GM23338 (cell line): Measurements from ENCODE around the gene PLD1. TPM values are rescaled to one million over a fixed set of nuclear protein-coding genes. Genes with fewer than 3 reads are reported as not detected.

Experiments used
- ATAC-seq: fragments of 200-7000 bp; cut with Tn5 transposase; 3 replicates; pipeline ENCODE4 v1.9.1; 2020
- DNase-seq: peaks from one replicate; pipeline ENCODE4 v3.0.0-alpha.2; 2015; ENCODE audit warnings: low spot score
- H2AFZ ChIP-seq: fragments of 200-600 bp; sonication (generic); 2 replicates; pipeline ENCODE4 v1.8.0; 2016; ENCODE audit warnings: antibody characterized with exemption, mild to moderate bottlenecking, moderate library complexity
- H3F3A ChIP-seq: fragments of 200-600 bp; sonication (generic); replicated peaks from 2 replicates; pipeline ENCODE4 v1.8.0; 2017; ENCODE audit warnings: antibody characterized with exemption, mixed run types, low read depth
- H3K27ac ChIP-seq: fragments of 200-600 bp; sonication (generic); 2 replicates; pipeline ENCODE4 v1.6.1; 2016; ENCODE audit warnings: low read depth
- H3K27me3 ChIP-seq: fragments of 200-600 bp; sonication (generic); 2 replicates; pipeline ENCODE4 v1.8.0; 2016; ENCODE audit warnings: mild to moderate bottlenecking, mixed run types, moderate library complexity; ENCODE audit not compliant: insufficient read depth
- H3K36me3 ChIP-seq: fragments of 200-600 bp; sonication (generic); 2 replicates; pipeline ENCODE4 v1.8.0; 2016; ENCODE audit warnings: mild to moderate bottlenecking; ENCODE audit not compliant: insufficient read depth
- H3K4me1 ChIP-seq: fragments of 200-600 bp; sonication (generic); 2 replicates; pipeline ENCODE4 v1.8.0; 2016; ENCODE audit warnings: mild to moderate bottlenecking, moderate library complexity; ENCODE audit not compliant: insufficient read depth
- H3K4me2 ChIP-seq: fragments of 200-600 bp; sonication (generic); 2 replicates; pipeline ENCODE4 v1.7.1; 2017; ENCODE audit warnings: mixed run types
- H3K4me3 ChIP-seq: fragments of 200-600 bp; sonication (generic); 2 replicates; pipeline ENCODE4 v1.6.1; 2016; ENCODE audit warnings: mixed run types
- H3K79me2 ChIP-seq: fragments of 200-600 bp; sonication (generic); replicated peaks from 2 replicates; pipeline ENCODE4 v1.8.0; 2017; ENCODE audit warnings: mild to moderate bottlenecking; ENCODE audit not compliant: insufficient read depth
- H3K9me2 ChIP-seq: fragments of 200-600 bp; sonication (generic); 2 replicates; pipeline ENCODE4 v1.8.0; 2017; ENCODE audit not compliant: insufficient read depth
- H4K20me1 ChIP-seq: fragments of 200-600 bp; sonication (generic); replicated peaks from 2 replicates; pipeline ENCODE4 v1.8.0; 2017; ENCODE audit warnings: mild to moderate bottlenecking; ENCODE audit not compliant: insufficient read depth
- H3K27ac Mint-ChIP-seq: 2 replicates; pipeline ENCODE4 v1.8.0; 2020; ENCODE audit warnings: inconsistent platforms, mild to moderate bottlenecking, moderate library complexity, mixed read lengths
- H3K27me3 Mint-ChIP-seq: 3 replicates; pipeline ENCODE4 v1.8.0; 2022; ENCODE audit warnings: low read depth, mild to moderate bottlenecking, moderate library complexity, mixed read lengths, inconsistent platforms; ENCODE audit not compliant: insufficient read depth, poor library complexity
- H3K36me3 Mint-ChIP-seq: 3 replicates; pipeline ENCODE4 v1.8.0; 2021; ENCODE audit warnings: low read depth, mild to moderate bottlenecking, inconsistent platforms, moderate library complexity, mixed read lengths
- H3K4me1 Mint-ChIP-seq: 3 replicates; pipeline ENCODE4 v1.8.0; 2020; ENCODE audit warnings: mild to moderate bottlenecking, inconsistent platforms, mixed read lengths
- H3K4me3 Mint-ChIP-seq: 3 replicates; pipeline ENCODE4 v1.8.0; 2021; ENCODE audit warnings: moderate library complexity, mild to moderate bottlenecking, inconsistent platforms, mixed read lengths
- H3K9me3 Mint-ChIP-seq: 3 replicates; pipeline ENCODE4 v1.8.0; 2020; ENCODE audit warnings: moderate library complexity, mild to moderate bottlenecking, inconsistent platforms, mixed read lengths
- CREB1 ChIP-seq: fragments of 250-450 bp; sonication (Bioruptor Pico); IDR thresholded peaks from 2 replicates; pipeline ENCODE4 v1.5.0; 2020; ENCODE audit warnings: low read depth, mild to moderate bottlenecking, moderate library complexity
- ETS1 ChIP-seq: IDR thresholded peaks from 2 replicates; pipeline ENCODE4 v1.6.1; 2016; ENCODE audit warnings: antibody characterized with exemption
- NANOG ChIP-seq: IDR thresholded peaks from 2 replicates; pipeline ENCODE4 v1.6.1; 2016; ENCODE audit warnings: antibody characterized with exemption, borderline replicate concordance
- STAT1 ChIP-seq: IDR thresholded peaks from one replicate; pipeline ENCODE4 v1.6.1; 2016; ENCODE audit warnings: antibody characterized with exemption; ENCODE audit not compliant: unreplicated experiment
- ZNF114 ChIP-seq: fragments of 250-450 bp; sonication (Bioruptor Pico); IDR thresholded peaks from 2 replicates; pipeline ENCODE4 v1.5.0; 2020; ENCODE audit warnings: mild to moderate bottlenecking, moderate library complexity
- ZNF331 ChIP-seq: fragments of 250-450 bp; sonication (Bioruptor Pico); IDR thresholded peaks from 2 replicates; pipeline ENCODE4 v1.5.0; 2020; ENCODE audit warnings: low read depth, mild to moderate bottlenecking, moderate library complexity
- polyA plus RNA-seq: library from polyadenylated mRNA; unstranded; fragments of >200 nt; fragmentation: Nextera tagmentation; extraction: Ambion mirVana; gene quantifications from 2 replicates; pipeline ENCODE4 v1.2.1, GENCODE V29; 2016
- total RNA-seq: library from RNA; depleted of rRNA; stranded (reverse); fragments of >200 nt; shearing (Covaris generic); gene quantifications from 2 replicates; pipeline ENCODE4 v1.2.3, GENCODE V29; 2014
- TF ChIP-seq, protein P1 (sequence below): fragments of 250-450 bp; sonication (Bioruptor Pico); IDR thresholded peaks from 2 replicates; pipeline ENCODE4 v1.5.0; 2020; ENCODE audit warnings: mild to moderate bottlenecking, moderate library complexity
- TF ChIP-seq, protein P2 (sequence below), 2 experiments: fragments of 200-600 bp in 1 of 2; sonication (generic) in 1 of 2; conservative IDR thresholded peaks; 2 replicates each; pipeline versions ENCODE4 v1.5.1 to v1.6.1; 2016 to 2017; ENCODE audit warnings: antibody characterized with exemption in 2 of 2, low read depth in 2 of 2, mild to moderate bottlenecking in 2 of 2, moderate library complexity in 1 of 2

PLD1 gene
- total and polyA plus RNA-seq, 2 experiments from 2014 or later: 1.4 to 2.2 TPM

GRCh38 chr3:171783086-171783485, 27.2 kb downstream of the PLD1 start (continued):
- TF ChIP-seq, protein P1, sequence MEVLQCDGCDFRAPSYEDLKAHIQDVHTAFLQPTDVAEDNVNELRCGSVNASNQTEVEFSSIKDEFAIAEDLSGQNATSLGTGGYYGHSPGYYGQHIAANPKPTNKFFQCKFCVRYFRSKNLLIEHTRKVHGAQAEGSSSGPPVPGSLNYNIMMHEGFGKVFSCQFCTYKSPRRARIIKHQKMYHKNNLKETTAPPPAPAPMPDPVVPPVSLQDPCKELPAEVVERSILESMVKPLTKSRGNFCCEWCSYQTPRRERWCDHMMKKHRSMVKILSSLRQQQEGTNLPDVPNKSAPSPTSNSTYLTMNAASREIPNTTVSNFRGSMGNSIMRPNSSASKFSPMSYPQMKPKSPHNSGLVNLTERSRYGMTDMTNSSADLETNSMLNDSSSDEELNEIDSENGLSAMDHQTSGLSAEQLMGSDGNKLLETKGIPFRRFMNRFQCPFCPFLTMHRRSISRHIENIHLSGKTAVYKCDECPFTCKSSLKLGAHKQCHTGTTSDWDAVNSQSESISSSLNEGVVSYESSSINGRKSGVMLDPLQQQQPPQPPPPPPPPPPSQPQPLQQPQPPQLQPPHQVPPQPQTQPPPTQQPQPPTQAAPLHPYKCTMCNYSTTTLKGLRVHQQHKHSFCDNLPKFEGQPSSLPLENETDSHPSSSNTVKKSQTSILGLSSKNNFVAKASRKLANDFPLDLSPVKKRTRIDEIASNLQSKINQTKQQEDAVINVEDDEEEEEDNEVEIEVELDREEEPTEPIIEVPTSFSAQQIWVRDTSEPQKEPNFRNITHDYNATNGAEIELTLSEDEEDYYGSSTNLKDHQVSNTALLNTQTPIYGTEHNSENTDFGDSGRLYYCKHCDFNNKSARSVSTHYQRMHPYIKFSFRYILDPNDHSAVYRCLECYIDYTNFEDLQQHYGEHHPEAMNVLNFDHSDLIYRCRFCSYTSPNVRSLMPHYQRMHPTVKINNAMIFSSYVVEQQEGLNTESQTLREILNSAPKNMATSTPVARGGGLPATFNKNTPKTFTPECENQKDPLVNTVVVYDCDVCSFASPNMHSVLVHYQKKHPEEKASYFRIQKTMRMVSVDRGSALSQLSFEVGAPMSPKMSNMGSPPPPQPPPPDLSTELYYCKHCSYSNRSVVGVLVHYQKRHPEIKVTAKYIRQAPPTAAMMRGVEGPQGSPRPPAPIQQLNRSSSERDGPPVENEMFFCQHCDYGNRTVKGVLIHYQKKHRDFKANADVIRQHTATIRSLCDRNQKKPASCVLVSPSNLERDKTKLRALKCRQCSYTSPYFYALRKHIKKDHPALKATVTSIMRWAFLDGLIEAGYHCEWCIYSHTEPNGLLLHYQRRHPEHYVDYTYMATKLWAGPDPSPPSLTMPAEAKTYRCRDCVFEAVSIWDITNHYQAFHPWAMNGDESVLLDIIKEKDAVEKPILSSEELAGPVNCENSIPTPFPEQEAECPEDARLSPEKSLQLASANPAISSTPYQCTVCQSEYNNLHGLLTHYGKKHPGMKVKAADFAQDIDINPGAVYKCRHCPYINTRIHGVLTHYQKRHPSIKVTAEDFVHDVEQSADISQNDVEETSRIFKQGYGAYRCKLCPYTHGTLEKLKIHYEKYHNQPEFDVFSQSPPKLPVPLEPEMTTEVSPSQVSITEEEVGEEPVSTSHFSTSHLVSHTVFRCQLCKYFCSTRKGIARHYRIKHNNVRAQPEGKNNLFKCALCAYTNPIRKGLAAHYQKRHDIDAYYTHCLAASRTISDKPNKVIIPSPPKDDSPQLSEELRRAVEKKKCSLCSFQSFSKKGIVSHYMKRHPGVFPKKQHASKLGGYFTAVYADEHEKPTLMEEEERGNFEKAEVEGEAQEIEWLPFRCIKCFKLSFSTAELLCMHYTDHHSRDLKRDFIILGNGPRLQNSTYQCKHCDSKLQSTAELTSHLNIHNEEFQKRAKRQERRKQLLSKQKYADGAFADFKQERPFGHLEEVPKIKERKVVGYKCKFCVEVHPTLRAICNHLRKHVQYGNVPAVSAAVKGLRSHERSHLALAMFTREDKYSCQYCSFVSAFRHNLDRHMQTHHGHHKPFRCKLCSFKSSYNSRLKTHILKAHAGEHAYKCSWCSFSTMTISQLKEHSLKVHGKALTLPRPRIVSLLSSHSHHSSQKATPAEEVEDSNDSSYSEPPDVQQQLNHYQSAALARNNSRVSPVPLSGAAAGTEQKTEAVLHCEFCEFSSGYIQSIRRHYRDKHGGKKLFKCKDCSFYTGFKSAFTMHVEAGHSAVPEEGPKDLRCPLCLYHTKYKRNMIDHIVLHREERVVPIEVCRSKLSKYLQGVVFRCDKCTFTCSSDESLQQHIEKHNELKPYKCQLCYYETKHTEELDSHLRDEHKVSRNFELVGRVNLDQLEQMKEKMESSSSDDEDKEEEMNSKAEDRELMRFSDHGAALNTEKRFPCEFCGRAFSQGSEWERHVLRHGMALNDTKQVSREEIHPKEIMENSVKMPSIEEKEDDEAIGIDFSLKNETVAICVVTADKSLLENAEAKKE (CRISPR knock-in tag): no peak
- TF ChIP-seq, protein P2, sequence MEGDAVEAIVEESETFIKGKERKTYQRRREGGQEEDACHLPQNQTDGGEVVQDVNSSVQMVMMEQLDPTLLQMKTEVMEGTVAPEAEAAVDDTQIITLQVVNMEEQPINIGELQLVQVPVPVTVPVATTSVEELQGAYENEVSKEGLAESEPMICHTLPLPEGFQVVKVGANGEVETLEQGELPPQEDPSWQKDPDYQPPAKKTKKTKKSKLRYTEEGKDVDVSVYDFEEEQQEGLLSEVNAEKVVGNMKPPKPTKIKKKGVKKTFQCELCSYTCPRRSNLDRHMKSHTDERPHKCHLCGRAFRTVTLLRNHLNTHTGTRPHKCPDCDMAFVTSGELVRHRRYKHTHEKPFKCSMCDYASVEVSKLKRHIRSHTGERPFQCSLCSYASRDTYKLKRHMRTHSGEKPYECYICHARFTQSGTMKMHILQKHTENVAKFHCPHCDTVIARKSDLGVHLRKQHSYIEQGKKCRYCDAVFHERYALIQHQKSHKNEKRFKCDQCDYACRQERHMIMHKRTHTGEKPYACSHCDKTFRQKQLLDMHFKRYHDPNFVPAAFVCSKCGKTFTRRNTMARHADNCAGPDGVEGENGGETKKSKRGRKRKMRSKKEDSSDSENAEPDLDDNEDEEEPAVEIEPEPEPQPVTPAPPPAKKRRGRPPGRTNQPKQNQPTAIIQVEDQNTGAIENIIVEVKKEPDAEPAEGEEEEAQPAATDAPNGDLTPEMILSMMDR (conservative IDR thresholded peaks at IDR 0.05; ENCODE audit: low read depth in 2 of 2): no peak
- TF ChIP-seq CREB1: no peak
- no peak for TF ChIP-seq ZNF331 (CRISPR knock-in tag)

GRCh38 chr3:171782617-171783016, 27.7 kb downstream of the PLD1 start:
- Histone ChIP-seq H3K27me3 (no peaks in the 10 kb centered on the region), H3K27ac (no peak overlapping the region)
- H3K4me1 Mint-ChIP-seq: peaks cover 1% of the 10 kb centered on the region

More at GRCh38 chr3:171782617-171783016, 27.7 kb downstream of the PLD1 start:
- Histone ChIP-seq H3K4me3 (no peak overlapping the region), H3K36me3 (no peaks in the 10 kb centered on the region), H3K79me2 (no peaks in the 10 kb centered on the region), H4K20me1 (no peaks in the 10 kb centered on the region), H3K4me2 (no peak overlapping the region), H3F3A (no peaks in the 10 kb centered on the region), H2AFZ (no peak overlapping the region), H3K4me1 (peaks cover 5% of the 10 kb centered on the region; the same call in 1 of the 2 replicates), H3K9me2 (no peaks in the 10 kb centered on the region)
- no peak for DNase-seq
- Mint-ChIP-seq H3K9me3 (no peaks in the 10 kb centered on the region), H3K36me3 (no peaks in the 10 kb centered on the region), H3K27me3 (no peaks in the 10 kb centered on the region), H3K4me3 (no peak overlapping the region), H3K27ac (no peak overlapping the region)
- TF ChIP-seq ZNF114 (CRISPR knock-in tag) (no peak), STAT1 (no peak), CREB1 (no peak), NANOG (no peak), ETS1 (no peak)
- no peak for ATAC-seq
